Sigmoid colon (tissue), 4 donors: ENCODE measurements around the gene YDJC.

Experiments used
- CTCF ChIP-seq, 4 experiments: fragments of 450-650 bp in 3 of 4; fragments of 200-600 bp in 1 of 4; IDR thresholded peaks; one replicate each; pipeline ENCODE4 v1.5.1; 2016 to 2019; ENCODE audit warnings: antibody characterized with exemption in 4 of 4, mild to moderate bottlenecking in 3 of 4, moderate library complexity in 2 of 4
- POLR2A ChIP-seq, 2 donors: fragments of 450-650 bp; IDR thresholded peaks; one replicate each; pipeline ENCODE4 v1.6.1; 2016; ENCODE audit warnings: antibody characterized with exemption in 2 of 2, mild to moderate bottlenecking in 2 of 2, moderate library complexity in 2 of 2
- POLR2AphosphoS5 ChIP-seq, 4 donors: sonication (generic); formaldehyde crosslinking; IDR thresholded peaks; one replicate each; pipeline ENCODE4 v1.6.1; 2017; ENCODE audit warnings: antibody characterized with exemption in 4 of 4

DNA sequence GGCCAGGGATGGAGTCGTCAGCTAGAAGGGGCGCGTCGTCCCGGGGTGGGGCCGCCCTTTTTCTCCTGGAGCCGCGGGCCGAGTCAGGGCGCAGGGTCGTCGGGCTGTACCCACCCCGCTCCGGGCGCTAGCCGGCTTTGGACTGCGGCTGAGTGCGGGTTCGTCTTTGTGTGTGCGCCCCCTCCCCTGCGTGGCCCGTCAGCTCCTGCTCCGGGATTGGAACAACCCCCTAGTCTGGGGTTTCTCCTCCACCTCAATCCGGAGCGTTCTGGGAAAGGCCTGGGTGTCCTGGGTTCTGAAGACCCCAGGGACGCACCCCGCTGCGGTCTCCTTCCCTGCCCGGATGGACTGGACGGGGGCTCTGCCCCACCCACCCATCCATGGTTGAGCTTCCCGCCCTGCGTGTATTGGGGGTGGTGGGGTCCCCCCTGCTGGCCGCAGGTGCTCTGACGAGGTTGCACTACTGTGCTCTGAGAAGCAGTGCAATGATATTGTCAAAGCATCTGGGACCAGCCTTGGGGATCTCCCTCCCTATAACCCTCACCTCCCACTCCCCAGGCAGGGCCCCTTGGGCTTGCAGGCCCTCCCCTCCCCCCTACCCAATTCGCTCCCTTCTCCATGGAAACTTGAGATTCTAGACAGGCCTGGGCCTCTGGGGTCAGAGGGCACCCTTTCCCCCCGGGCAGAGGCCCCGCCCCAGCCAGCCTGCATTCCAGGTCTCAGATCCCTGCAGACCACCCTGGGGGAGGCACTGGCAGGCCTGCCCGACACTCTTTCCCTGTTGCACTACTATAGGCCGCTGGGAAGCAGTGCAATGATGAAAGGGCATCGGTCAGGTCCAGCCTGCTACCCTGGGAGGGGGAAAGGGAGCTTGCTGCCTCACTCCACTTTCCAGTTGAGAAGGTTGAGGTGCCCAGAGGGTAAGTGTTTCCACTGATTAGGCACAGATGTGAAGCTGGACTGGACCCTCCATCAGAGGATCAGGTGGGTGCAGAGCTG lies 23.0 kb upstream of the YDJC start:
- TF ChIP-seq CTCF (IDR thresholded peaks at IDR 0.05) (no peak), POLR2A (IDR thresholded peaks at IDR 0.05) (no peak), POLR2AphosphoS5 (IDR thresholded peaks at IDR 0.05) (no peak)
